GM21390 (cell line): ENCODE results near the gene PRKAG2.

Experiments
- ATAC-seq: cut with Tn5 transposase; IDR thresholded peaks from one replicate; pipeline ENCODE4 v1.9.1; 2021; ENCODE audit not compliant: unreplicated experiment

PRKAG2 gene

DNA sequence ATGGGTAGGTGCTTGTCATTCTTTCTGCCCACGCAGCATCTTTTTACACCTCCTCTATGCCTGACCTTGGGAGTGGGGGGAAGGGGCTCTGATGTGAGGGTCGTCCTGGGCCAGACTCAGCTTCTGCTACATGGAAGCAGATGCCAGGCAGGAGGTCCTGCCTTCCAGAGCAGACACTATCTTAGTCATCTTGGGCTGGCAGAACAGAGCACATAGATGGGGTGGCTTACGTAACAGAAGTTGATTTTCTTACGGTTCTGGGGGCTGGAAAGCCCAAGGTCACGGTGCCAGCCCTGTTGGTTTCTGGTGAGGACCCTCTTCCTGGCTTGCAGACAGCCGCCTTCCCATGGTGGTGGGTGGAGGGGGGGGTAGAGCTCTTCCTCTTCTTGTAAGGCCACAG, 159.0 kb downstream of the PRKAG2 start:
- no peak for ATAC-seq

DNA sequence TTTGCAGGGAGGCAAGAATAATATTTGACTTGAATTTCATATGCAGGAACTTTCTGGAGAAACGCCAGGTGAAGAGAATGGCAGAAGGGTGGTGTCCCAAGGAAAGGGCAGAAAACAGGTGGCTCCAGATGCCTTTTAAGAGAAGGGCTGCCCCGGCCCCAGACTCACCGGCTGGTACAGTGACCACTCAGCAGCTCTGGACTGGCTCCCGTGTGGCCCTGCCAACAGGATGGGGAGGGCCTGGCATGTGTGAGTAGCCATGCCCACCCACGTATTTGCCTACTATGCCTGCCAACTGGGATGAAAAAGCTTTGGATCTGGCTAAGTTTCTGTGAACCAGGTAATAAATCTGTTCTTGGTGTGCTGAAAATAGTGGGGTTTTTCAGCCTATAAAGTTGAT, 159.5 kb downstream of the PRKAG2 start:
- no peak for ATAC-seq

DNA sequence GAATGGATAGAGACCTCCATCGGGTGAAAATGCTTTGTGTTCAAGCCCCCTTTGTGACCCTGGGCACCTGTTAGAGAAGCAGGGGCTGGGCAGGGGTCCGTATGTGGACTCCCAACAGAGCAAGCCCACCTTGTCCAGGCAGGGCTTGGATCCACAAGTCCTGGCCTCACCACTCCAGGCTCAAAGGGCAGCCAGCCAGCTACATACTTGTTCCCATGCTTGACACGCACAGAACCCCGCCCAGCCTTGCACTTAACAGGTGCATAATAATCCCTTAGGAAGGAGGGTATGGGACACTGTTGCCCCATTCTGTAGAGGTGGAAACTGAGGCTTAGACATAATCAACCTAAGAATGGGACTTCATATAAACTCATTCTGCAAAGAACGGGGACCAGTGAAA, 160.6 kb downstream of the PRKAG2 start:
- no peak for ATAC-seq

DNA sequence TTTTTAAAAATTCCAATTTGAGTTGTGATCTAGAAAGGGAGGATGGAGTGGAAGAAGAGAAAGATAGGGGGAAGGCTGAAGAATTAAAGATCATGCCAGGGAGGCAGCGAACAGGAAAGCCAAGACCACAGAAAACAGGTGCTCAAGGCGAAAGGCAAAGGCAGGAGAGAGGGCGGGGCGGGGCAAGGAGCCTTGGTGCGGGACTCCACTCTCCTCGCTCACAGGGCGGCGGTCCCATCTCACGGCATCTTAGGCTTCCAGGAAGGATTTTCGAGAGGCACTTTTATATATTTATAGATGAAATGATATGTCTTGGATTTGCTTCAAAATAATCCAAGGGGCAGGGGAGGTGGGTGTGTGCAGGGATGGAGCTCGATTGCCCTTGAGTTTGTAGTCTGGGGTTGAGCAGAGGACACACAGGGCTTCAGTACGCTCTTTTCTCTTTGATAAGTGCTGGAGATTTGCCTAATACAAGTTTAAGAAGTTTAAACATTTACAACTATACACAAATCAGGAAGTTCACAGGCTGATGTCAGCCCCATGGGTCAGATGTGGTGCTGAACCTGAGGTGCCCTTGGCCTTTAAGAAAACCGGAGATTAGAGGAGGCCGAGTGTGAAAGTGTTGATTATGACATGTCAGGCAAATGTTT, 161.1 kb downstream of the PRKAG2 start:
- ATAC-seq, result no peak

DNA sequence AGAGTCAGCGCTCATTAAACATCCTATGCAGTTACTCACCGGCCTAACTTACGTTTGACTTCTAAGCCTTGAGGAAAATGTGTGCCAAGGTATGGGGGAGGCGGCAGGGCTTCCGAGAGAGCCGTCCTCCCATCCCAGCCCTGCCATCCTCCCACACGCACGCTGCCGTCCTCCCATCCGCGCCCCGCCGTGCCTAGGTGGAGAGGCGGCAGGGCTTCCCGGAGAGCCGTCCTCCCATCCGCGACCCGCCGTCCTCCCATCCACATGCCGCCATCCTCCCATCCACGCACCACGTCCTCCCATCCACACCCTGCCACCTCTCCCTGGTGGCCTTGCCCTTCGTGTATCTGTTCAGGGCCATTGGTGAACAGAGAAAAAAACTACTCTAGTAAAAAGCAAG, 162.7 kb downstream of the PRKAG2 start:
- no peak for ATAC-seq

DNA sequence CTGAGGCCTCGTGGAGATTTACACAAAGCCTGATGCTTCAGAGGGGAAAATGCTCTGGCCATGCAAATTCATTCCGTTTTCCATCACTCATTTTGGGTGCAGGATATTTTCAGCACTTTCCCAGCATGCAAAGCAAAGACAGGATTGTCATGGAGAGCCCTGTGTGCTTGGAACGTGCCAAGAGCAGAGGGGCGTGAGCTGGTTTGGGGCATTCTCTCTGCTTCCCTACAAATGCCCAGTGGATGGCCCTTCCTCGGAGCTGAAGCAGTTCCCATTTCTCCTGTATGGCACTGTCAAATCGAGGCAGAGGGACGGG, 164.1 kb downstream of the PRKAG2 start:
- ATAC-seq, result no peak

DNA sequence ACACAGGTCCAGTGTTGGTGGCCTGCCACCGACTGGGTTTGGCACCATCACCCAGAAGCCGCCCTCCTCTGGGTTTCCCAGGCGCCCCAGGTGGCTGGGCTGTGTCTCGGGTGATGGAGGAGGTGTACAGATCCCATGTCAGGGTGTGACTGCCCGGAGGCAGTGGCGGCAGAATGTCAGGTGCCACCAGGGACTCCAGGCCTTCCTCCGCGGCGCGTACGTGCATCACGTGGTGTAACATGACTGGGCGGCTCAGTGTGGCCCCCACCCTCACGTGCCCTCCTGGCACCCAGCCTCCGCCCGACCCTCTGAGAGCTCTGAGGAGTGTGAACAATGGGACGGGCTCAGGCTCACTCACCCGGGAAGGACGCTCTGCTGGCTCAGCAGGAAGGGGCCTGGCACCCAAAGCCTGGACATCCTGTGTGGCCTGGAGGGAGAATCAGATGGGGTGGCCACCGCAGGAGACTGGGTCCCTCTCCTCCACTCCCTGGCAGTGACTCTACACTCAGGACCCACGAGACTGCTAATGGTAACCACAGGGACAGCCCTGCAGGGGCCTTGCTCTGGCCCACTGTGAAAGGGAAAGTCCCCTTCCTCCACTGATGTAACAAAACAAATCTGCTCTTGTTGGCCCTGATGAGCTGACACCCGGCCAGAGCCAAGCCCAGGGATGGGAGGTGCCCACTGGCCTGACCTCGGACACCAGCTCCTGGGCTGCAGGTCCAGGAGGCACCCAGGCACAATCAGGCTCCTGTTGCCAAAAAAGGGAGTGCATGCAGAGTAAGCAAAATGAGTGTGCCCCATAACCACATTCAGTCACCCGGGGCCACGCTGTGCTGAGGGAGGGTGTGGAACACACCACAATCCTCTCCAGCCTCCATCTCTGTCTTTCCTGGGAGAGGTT, 164.8 kb downstream of the PRKAG2 start:
- ATAC-seq, result no peak

DNA sequence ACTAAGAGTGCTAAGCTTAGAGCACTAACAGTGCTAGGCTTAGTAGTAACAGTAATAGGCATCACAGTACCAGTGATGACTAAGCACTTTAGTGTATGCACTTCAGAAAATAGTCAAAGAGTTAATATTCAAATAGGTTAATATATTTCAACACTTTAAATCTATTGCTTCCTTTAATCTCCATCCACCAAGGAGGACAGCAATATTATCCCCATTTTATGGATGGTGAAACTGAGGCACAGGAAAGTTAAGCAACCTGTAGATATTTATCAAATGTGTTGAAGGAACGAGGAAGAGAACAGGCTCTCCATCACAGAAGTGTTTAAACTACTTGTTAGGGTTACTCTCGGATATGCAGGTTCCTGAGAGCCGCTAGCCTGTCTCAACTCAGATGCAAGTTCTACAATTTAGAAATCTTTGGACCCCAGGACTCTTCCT, 165.5 kb downstream of the PRKAG2 start:
- no peak for ATAC-seq

DNA sequence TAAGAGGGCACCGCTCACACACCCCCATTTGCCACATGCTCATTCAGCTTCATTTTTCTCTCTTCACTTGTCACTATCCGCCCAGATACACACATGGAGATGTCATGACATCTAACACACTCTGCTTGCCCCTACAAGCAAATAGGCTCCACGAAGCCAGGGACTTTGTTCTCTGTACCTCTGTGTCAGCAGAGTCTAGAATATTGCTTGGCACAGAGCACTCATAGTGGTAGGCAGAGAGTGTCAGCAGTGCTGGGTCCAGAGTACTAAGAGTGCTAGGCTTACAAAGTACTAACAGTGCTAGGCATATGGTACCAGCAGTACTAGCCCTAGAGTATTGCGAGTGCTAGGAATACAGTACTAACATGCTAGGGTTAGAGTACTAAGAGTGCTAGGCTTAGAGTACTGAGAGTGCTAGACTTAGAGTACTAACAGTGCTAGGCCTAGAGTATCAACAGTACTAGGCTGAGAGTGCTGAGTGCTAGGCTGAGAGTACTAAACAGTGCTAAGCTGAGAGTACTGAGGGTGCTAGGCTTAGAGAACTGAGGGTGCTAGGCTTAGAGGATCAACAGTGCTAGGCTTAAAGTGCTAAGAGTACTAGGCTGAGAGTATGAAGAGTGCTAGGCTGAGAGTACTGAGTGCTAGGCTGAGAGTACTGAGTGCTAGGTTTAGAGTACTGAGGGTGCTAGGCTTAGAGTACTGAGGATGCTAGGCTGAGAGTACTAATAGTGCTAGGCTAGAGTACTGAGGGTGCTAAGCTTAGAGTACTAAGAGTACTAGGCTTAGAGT, 166.1 kb downstream of the PRKAG2 start:
- ATAC-seq, result no peak

DNA sequence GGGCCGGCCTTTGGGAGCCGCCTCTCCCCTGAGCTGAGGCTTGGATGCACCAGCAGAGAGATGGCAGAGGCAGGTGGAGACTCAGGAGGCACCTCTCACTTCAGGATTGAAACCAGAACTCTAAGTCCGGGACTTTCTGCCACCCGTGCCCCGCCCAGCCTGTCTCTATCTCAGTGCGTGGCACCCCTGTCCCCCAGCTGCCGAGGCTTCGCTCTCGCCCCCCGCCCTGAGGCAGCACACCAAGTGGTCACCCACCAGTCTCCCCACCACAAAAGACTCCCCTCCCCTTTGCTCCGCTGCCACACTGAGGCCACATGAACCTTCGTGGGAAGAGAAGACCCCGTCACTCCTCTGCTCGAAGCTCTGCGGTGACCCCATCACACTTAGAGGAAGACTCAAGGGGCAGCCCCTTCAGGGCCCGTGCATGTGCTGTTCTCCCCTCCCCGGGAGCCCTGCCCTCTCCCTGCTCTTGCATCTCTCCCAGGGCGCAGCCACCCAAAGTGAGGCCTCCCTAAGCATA, 166.7 kb downstream of the PRKAG2 start:
- no peak for ATAC-seq

DNA sequence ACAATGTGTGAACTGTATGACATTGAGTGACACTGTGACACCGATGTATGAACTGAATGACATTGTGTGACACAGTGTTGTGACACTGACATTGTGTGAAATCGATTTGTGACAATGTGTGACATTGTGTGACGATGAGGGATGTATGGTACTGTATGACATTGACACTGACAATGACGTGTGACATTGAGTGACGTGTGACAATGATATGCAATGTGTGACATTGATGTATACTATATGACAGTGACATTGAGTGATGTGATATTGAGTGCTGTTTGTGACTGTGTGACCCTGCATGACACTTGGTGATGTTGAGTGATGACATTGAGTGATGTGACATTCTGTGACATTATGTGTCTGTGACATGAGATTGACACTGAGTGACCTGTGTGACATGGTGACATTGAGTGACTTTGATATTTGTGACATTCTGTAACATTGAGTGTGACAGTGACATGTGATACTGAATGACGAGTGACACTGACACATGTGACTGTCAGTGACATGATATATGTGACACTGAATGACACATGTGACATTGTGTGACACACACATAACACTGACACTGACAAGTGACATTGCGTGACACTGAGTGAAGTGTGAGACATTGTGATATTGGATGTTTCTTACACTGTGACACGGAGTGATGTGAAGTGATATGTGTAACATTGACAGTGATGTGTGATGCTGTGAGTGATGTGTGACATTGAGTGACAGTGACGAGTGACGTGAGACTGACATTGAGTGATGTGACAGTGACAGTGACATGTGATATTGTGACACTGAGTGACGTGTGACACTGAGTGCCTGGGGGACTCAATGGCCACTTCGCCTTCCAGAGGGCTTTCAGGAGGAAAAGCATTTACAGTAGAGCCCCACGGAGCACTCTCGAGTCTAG, 167.5 kb downstream of the PRKAG2 start:
- no peak for ATAC-seq

DNA sequence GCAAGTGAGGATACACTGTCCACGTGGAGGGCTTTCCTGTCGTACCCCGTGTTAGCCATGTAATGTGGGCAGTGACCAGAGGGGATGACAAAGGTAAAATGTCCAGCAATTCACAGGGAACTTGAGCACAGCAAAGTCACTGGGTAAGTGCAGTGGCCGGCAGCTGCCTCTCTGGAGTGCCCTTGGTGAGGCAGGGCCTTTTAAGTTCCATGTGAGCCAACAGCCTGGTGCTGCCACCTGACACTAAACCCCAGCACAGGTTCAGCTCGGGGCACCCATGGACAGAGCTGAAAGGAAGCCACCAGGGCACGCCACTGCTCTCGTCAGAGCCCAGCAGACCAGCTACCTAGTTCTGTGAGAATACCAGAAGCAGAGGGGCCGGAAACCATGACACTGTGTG, 168.3 kb downstream of the PRKAG2 start:
- ATAC-seq, result no peak

DNA sequence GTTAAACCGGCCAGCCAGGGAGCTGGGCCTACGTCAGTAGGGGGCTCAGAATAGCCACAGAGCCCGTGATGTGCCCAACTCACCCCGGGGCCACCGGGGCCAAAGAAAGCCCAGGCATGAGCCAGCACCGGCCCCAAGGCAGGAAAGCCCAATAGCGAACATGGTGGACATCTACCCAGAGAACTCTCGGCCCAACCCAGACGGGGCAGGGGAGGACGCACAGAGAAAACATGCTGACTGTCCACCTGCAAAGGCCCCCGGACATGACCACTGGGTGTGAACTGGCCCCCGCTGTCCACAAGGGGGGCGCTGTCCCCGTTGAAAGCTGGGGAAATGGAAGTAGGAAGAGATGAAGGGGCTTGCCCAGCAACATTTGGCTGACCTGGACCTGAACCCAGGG, 169.2 kb downstream of the PRKAG2 start:
- no peak for ATAC-seq

DNA sequence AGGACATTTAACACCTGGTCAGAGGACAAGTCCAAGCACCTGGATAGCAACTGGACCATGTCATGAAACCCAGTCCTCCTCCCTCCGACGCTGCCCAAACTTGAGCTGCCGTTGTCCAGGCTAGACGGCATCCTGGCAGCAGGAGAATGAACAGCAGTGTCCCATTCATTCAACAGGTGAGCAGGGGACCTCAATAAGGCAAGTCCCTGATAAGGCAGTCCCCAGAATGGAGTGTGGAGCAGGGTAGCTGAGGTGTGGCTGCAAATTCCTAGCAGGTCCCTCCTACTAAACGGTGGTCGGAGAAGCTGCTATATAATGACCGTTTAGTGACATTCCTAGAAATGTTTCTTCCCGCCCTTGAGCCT, 169.8 kb downstream of the PRKAG2 start:
- no peak for ATAC-seq

DNA sequence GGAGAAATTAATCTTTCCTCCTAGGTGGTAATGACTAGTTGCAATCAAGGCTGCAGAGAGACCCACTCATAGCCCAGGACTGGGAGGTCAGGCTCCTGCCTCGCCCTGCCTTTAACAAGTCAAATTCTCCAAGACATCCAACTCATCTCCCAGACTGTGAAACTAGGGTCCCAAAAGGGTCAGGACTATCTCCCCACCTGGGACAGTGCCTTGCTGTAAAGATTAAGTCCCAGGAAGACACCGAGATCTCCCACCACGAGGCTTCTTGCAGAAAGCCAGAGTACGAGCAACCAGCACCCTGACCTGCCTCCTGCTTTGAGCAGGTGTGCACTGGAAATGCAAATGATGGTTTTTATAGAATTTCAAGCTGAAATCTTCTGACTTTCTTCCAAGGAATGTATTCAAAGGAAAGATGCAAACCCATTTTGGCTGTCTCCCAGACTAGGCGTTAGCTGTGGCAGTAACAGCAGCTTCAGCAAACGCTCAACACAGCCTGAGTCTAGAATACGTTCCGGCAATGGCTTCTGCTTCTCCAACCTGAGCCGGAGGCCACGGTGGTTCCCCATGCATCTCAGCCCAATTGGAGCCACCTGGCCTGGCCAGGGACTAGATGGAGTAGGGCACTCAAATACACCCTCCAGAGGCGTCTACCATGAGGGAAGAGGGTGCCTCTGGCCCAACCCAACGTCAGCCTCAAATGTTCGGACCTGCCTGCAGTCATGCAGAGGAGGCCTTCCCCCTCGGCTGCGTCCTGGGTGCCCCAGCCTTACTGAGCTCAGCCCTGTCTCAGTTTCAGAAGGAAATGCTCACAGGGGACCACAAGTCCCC, 170.4 kb downstream of the PRKAG2 start:
- no peak for ATAC-seq

DNA sequence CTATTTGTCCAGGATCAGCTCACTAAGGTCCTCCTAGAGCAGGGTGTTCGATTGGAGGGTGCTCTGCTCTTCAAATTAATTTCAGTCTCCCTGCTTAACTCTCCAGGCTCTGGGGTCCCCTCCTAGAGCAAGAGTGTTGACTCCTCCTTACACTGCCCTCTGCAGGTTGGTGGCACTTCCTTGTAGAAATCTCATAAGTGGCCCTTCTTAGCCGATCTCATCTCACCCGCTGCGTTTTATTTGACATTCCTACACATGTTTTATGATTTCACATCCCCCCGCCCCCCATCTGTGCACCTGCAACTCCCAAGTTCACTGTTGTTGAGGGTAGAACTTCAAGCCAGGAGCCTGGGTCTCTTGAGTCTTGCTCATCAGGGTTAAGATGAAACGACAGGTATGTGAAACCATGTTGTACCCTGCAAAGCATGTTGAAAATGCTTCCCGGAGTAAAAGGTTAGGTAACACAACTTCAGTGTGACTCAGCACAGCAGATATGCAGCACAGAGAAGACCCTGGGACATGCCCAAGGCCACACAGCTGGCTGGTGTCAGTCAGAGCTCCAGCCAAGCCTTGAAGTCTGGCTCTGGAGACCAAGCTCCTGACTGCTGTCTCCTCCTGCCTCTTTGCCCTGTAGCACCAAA, 171.2 kb downstream of the PRKAG2 start:
- ATAC-seq, result no peak

DNA sequence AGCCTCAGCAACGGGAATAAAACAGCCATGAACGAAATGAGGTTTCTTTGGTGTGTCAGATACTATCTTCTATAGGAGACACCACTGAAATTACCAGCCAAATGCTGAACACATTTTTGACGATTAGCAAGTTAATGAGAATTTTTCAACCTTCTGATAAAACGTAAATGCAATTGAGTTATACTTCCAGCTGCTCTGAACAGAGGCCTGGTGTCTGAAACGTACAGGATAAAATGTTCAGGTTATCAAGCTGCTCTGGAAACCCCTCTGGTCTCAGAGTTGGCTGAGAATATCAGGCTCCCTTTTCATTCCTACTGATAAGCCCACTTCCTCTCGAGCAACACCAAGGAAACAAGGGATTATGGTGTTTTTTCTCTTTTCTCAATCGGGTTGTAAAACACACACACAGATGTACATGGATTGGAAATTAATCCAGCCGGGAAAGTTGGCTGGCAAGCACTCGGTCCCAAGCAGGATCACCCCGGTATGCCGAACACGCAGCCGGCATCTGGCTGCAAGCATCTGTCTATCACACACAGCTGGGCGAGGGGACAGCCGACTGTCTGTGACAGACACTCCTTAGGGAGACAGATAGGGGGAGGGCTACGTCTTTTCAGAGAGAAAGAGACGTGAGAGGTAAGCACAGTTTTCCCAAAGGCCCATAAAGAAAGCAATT, 171.8 kb downstream of the PRKAG2 start:
- ATAC-seq, result no peak

DNA sequence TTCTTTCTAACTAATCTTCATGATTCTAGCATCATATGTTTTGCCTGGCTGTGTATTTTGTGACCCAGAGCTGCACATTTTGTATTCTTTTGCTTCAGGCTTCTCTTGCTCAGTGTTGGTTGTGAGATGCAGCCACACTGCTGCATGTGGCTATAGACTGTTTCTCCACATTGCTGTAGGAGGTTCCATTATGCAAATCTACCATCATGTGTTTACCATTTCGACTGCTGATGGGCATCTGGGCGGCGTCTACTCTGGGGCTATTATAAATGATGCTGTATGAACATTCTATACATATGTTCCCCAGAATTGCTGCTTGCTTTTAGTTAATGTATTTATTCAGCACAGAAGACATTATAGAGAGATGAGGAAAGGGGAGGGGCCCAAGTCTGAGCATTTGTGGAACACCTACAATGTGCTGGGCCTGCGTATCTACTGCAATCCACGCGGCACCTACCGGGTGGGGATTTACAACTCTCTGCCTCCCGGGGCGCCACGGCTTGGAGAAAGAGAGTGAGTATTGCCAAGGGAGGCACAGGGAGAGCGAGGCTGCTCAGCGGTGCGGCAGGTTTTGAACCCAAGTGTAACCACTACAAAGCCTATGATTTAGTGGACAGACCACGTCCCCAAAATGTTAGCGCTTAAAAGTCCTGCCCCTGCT, 172.5 kb downstream of the PRKAG2 start:
- ATAC-seq, result no peak
